ENCODE results near the gene PLXNB1.
"Not testable (repeated sequence)": the region's sequence is repeated elsewhere in the genome, so short reads cannot be mapped to it uniquely, and the experiment has no call there.

Gene PLXNB1

DNA sequence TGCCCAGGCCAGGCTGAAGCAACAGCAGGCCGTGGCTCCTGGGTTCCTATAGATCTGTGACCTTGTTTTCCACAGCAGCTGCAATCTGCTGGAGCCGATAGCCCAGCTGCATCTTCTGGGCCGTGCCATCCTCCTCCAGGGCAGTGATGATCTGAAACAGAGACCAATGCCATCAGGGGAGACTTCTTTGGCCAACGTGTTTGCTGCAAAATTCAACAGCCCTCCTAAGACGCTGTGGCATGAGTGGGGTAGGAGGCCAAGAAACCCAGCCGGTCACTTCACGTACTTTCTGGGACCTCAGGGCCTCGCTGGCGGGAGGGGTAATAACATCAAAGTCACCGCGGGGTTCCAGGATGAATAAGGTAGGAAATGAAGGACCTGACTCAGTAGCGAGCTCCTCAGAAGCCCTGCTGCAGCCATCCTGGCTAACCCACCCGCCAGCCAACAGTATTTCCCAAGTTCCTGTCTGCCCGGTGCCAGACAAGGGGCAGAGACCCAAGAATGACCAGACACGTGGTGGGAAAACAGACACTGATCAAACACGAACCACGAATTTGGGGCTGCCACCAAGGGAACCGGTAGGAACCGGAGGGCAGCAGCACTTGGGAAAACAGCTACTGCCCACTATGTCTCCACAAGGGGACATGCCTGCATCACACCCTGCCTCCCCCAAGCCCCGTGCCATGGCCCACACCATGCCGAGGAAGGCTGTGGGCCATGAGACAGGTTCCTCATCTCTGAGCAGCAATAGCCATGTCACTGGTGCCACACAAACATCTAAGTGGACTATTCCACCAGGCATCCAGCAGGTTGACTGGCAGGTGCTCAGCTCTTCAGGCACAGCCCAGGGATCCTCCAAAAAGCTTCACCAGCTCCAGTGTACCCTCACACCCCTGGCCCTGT, 25.2 kb downstream of the PLXNB1 start:
- DNase-seq (ENCODE audit: low read depth, low spot score): no peak
- Histone ChIP-seq H3K4me3 (no peak overlapping the region), H3K36me3 (ENCODE audit: insufficient read depth, low read length) (no peaks in the 10 kb centered on the region), H3K9me3 (ENCODE audit: low read depth, low read length) (no peaks in the 10 kb centered on the region), H3K27ac (no peak overlapping the region), H3K9ac (ENCODE audit: insufficient read length) (no peak overlapping the region)
- TF ChIP-seq EZH2 (IDR thresholded peaks at IDR 0.05) (no peak), POLR2AphosphoS5 (IDR thresholded peaks at IDR 0.05; ENCODE audit: borderline replicate concordance, low read depth, low read length) (no peak), FOXP2 (optimal IDR thresholded peaks at IDR 0.05; ENCODE audit: control extremely low read depth, extremely low read length, insufficient read depth) (no peak)

DNA sequence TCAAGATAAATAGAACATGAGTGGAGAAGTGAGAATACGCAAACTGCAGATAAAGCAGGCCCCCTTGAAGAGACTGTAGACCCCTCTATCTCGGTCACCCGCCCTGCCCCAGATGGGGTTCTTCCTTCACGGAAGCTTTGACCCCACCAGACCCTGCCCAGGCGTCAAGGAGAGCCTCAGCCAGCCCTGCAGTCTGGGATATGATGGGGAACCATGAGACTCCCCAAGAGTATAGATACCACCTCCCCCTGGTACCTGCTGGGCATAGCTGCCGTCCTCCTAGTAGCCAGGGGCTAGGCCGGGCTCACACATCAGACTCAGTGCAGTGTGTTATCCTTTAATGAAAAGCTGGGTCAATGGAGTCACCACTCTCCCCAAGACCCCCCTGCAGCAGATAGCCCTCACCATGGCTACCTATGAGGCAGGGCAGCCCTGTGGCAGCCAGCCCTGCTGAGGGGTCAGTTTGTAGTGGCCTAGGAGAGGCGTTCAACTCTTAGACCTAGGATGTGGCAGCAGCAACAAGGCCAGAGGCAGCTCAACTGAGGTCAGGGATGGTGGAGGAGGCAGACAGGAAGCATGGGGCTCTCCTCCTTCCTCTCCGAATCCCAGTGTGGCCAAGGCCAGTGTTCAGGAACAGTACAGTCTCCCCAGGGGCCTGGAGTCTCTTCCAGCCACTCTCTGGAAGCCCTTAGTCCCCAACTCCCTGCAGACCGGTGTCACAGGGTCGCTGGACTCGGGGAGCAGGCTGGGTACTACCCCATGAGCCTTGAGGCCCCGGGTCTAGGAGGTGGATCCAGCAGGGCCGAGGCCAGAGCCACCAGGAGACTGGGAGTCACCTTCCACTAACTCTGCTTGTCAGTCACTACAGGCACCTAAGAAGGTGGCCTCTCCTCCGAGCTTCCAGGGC, 26.1 kb downstream of the PLXNB1 start:
- no peak overlapping the region for H3K9ac ChIP-seq (ENCODE audit: insufficient read length)
- H3K36me3 ChIP-seq (ENCODE audit: insufficient read depth, low read length): no peaks in the 10 kb centered on the region
- no peak overlapping the region for H3K4me3 ChIP-seq
- no peak for DNase-seq (ENCODE audit: low read depth, low spot score)
- H3K9me3 ChIP-seq (ENCODE audit: low read depth, low read length): no peaks in the 10 kb centered on the region
- TF ChIP-seq EZH2 (IDR thresholded peaks at IDR 0.05) (no peak), POLR2AphosphoS5 (IDR thresholded peaks at IDR 0.05; ENCODE audit: borderline replicate concordance, low read depth, low read length) (no peak), FOXP2 (optimal IDR thresholded peaks at IDR 0.05; ENCODE audit: control extremely low read depth, extremely low read length, insufficient read depth) (no peak)
- H3K27ac ChIP-seq: no peak overlapping the region

DNA sequence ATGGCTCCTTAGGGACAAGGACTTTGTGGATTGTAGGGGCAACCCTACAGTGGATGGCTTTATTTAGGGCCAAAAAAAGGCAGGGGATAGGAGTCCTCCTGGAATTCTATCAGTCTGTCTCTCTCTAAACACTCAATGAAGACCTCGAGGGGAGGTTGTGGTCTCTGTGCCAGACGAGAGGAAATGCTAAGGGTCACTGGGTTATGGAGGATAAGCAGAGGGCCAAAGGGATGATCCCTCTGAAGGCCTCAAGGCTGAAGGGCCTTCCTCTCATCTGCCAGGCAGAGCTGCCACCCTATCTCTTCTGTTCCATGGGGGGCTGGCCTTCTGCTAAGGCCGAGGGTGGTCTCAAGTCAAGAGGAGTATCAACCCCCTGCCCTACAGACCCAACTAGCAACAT, 27.0 kb downstream of the PLXNB1 start:
- Histone ChIP-seq H3K4me3 (no peak overlapping the region), H3K36me3 (ENCODE audit: insufficient read depth, low read length) (no peaks in the 10 kb centered on the region), H3K9me3 (ENCODE audit: low read depth, low read length) (no peaks in the 10 kb centered on the region), H3K27ac (no peak overlapping the region), H3K9ac (ENCODE audit: insufficient read length) (no peak overlapping the region)
- no peak for TF ChIP-seq POLR2AphosphoS5 (IDR thresholded peaks at IDR 0.05; ENCODE audit: borderline replicate concordance, low read depth, low read length)
- TF ChIP-seq EZH2 (IDR thresholded peaks at IDR 0.05): no peak
- TF ChIP-seq FOXP2 (optimal IDR thresholded peaks at IDR 0.05; ENCODE audit: control extremely low read depth, extremely low read length, insufficient read depth): no peak
- DNase-seq (ENCODE audit: low read depth, low spot score): no peak

GRCh38 chr3:48402281-48402732, 27.6 kb downstream of the PLXNB1 start:
- no peaks in the 10 kb centered on the region for H3K9me3 ChIP-seq (ENCODE audit: low read depth, low read length)
- no peak overlapping the region for H3K4me3 ChIP-seq
- no peak for DNase-seq (ENCODE audit: low read depth, low spot score)
- TF ChIP-seq FOXP2 (optimal IDR thresholded peaks at IDR 0.05; ENCODE audit: control extremely low read depth, extremely low read length, insufficient read depth): no peak
- TF ChIP-seq EZH2 (IDR thresholded peaks at IDR 0.05): no peak
- TF ChIP-seq POLR2AphosphoS5 (IDR thresholded peaks at IDR 0.05; ENCODE audit: borderline replicate concordance, low read depth, low read length): no peak
- no peak overlapping the region for H3K9ac ChIP-seq (ENCODE audit: insufficient read length)
- no peaks in the 10 kb centered on the region for H3K36me3 ChIP-seq (ENCODE audit: insufficient read depth, low read length)
- H3K27ac ChIP-seq: no peak overlapping the region

DNA sequence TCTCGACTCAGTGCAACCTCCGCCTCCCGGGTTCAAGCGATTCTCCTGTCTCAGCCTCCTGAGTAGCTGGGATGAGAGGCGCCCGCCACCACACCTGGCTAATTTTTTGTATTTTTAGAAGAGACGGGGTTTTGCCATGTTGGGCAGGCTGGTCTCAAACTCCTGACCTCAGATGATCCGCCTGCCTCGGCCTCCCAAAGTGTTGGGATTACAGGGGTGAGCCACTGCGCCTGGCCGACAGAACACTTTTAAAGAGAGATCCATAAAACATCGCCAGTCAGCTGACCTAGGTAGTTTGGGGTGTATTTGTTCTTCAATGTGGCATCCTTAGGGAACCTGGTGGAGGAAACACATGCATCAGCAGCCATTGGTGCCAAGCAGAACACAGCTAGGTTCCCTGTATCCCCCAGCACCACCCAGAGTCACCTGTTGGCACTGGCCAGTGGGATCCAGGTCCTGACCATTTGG, 28.4 kb downstream of the PLXNB1 start:
- not testable (repeated sequence) for H3K4me3 ChIP-seq; H3K27ac ChIP-seq; H3K36me3 ChIP-seq (ENCODE audit: insufficient read depth, low read length); H3K9ac ChIP-seq (ENCODE audit: insufficient read length); DNase-seq (ENCODE audit: low read depth, low spot score); H3K9me3 ChIP-seq (ENCODE audit: low read depth, low read length)

GRCh38 chr3:48400824-48401433, 29.0 kb downstream of the PLXNB1 start:
- H3K9ac ChIP-seq (ENCODE audit: insufficient read length): no peak overlapping the region
- no peak overlapping the region for H3K4me3 ChIP-seq
- no peaks in the 10 kb centered on the region for H3K9me3 ChIP-seq (ENCODE audit: low read depth, low read length)
- DNase-seq (ENCODE audit: low read depth, low spot score): no peak
- H3K36me3 ChIP-seq (ENCODE audit: insufficient read depth, low read length): no peaks in the 10 kb centered on the region
- TF ChIP-seq POLR2AphosphoS5 (IDR thresholded peaks at IDR 0.05; ENCODE audit: borderline replicate concordance, low read depth, low read length) (no peak), EZH2 (IDR thresholded peaks at IDR 0.05) (no peak), FOXP2 (optimal IDR thresholded peaks at IDR 0.05; ENCODE audit: control extremely low read depth, extremely low read length, insufficient read depth) (no peak)
- H3K27ac ChIP-seq: no peak overlapping the region

GRCh38 chr3:48399387-48400172, 30.3 kb downstream of the PLXNB1 start:
- Histone ChIP-seq H3K9me3 (ENCODE audit: low read depth, low read length) (no peaks in the 10 kb centered on the region), H3K4me3 (no peak overlapping the region), H3K27ac (no peak overlapping the region), H3K36me3 (ENCODE audit: insufficient read depth, low read length) (no peaks in the 10 kb centered on the region), H3K9ac (ENCODE audit: insufficient read length) (no peak overlapping the region)
- TF ChIP-seq FOXP2 (optimal IDR thresholded peaks at IDR 0.05; ENCODE audit: control extremely low read depth, extremely low read length, insufficient read depth) (no peak), EZH2 (IDR thresholded peaks at IDR 0.05) (no peak), POLR2AphosphoS5 (IDR thresholded peaks at IDR 0.05; ENCODE audit: borderline replicate concordance, low read depth, low read length) (no peak)
- DNase-seq (ENCODE audit: low read depth, low spot score): no peak
